ENCODE measurements around the gene SMIM45.

The SMIM45 gene

DNA sequence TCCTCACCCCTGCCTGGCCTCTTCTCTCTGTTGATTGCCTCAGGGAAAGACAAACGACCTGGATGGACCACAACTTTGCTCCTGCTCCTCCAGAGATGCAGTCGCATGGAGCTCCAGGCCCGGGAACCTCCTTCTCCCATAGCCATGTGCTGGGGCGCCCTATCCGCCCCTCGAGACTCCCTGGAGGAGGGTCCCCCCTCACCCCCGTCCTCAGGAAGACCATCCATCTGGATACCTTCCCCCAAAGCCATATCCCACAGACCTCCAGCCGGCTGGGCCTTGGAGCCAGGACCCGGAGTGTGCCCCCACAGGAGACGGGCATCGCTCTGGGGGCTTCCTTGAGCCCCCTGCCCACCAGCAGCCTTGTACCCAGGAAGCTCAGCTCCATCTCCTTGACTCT lies 19.5 kb downstream of the SMIM45 start:
- H2AK9ac ChIP-seq (replicated peaks; ENCODE audit: low read depth, low read length, poor library complexity) = no peak overlapping the region
- H2BK120ac ChIP-seq (ENCODE audit: low read depth, low read length) = no peak overlapping the region
- no peak overlapping the region for H2AFZ ChIP-seq (replicated peaks; ENCODE audit: low read length, poor library complexity)
- H2BK15ac ChIP-seq (ENCODE audit: low read depth, low read length) = no peak overlapping the region
- H3K4me2 ChIP-seq (ENCODE audit: low read depth, low read length) = no peak overlapping the region
- no peak overlapping the region for H3K4ac ChIP-seq (ENCODE audit: low read depth, low read length)
- dilution Hi-C loops (cut with HindIII; ENCODE audit: low sequenced_read_pairs, unreplicated experiment) (no loop called here), intact Hi-C loops (cut with micrococcal nuclease) (no loop called here), in situ Hi-C loops (cut with MboI; ENCODE audit: low sequenced_read_pairs) (no loop called here)
- no peak overlapping the region for H2AK5ac ChIP-seq (ENCODE audit: low read depth, low read length)
- no peak overlapping the region for H4K91ac ChIP-seq (ENCODE audit: insufficient read depth, low read depth, low read length)
- H3K27ac ChIP-seq (ENCODE audit: insufficient read depth, low read length) = no peak overlapping the region
- 68% methylated on average over 4 of the region's 11 CpGs; no CpG with 5 or more reads in 1 of the 2 experiments for WGBS, 2 experiments (ENCODE audit: extremely low coverage in 2 of 2, insufficient read length in 1 of 2)
- BruUV-seq (replicated peaks) = no TSS peak
- H3K4me1 ChIP-seq (ENCODE audit: control insufficient read depth, insufficient read depth, low read length) = no peaks in the 10 kb centered on the region; the same call in 1 of the 2 replicates
- peaks cover 39% of the 10 kb centered on the region for H3K27me3 ChIP-seq (ENCODE audit: control insufficient read depth, insufficient read depth, low read length)
- H4K20me1 ChIP-seq (ENCODE audit: insufficient read depth, low read length) = no peaks in the 10 kb centered on the region
- no peak overlapping the region for H2BK20ac ChIP-seq (ENCODE audit: low read depth, low read length)
- no peaks in the 10 kb centered on the region for H3K9me3 ChIP-seq (ENCODE audit: control insufficient read depth, insufficient read depth, low read length)
- H2BK5ac ChIP-seq (ENCODE audit: low read depth, low read length, poor library complexity, severe bottlenecking) = no peak overlapping the region
- H3K4me3 ChIP-seq (ENCODE audit: insufficient read depth, low read depth, low read length) = no peak overlapping the region
- no peak overlapping the region for H3K9ac ChIP-seq (ENCODE audit: low read depth, low read length)
- ATAC-seq (ENCODE audit: low read depth) (no peak), DNase-seq (no peak)
- H3K14ac ChIP-seq (replicated peaks; ENCODE audit: low read depth, low read length) = no peak overlapping the region
- H3K79me1 ChIP-seq (ENCODE audit: low read depth in 1 of 2, low read length in 2 of 2) = no peaks in the 10 kb centered on the region
- H3K36me3 ChIP-seq (ENCODE audit: control insufficient read depth, insufficient read depth, low read length) = no peaks in the 10 kb centered on the region
- TF ChIP-seq FOS (IDR thresholded peaks at IDR 0.05; ENCODE audit: low read depth, low read length) (no peak), BHLHE40 (IDR thresholded peaks at IDR 0.05; ENCODE audit: low read depth, low read length) (no peak), RFX5 (IDR thresholded peaks at IDR 0.05; ENCODE audit: low read depth, low read length) (no peak), POLR2A (IDR thresholded peaks at IDR 0.05; ENCODE audit: low read depth, low read length) (no peak), CEBPB (IDR thresholded peaks at IDR 0.05; ENCODE audit: low read depth, low read length) (no peak), NFE2L2 (IDR thresholded peaks at IDR 0.05; ENCODE audit: low read depth, low read length) (no peak), RCOR1 (IDR thresholded peaks at IDR 0.05; ENCODE audit: insufficient replicate concordance, low read length) (no peak), MXI1 (IDR thresholded peaks at IDR 0.05; ENCODE audit: borderline replicate concordance, low read depth, low read length) (no peak), CHD1 (IDR thresholded peaks at IDR 0.05; ENCODE audit: low read depth, low read length) (no peak), MAZ (IDR thresholded peaks at IDR 0.05; ENCODE audit: borderline replicate concordance, low read depth, low read length) (no peak), SMC3 (IDR thresholded peaks at IDR 0.05; ENCODE audit: low read depth, low read length) (no peak), RAD21 (IDR thresholded peaks at IDR 0.05; ENCODE audit: low read length) (no peak)
- TF ChIP-seq, protein P1, sequence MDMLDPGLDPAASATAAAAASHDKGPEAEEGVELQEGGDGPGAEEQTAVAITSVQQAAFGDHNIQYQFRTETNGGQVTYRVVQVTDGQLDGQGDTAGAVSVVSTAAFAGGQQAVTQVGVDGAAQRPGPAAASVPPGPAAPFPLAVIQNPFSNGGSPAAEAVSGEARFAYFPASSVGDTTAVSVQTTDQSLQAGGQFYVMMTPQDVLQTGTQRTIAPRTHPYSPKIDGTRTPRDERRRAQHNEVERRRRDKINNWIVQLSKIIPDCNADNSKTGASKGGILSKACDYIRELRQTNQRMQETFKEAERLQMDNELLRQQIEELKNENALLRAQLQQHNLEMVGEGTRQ (IDR thresholded peaks at IDR 0.05; ENCODE audit: low read depth, low read length) = no peak
- TF ChIP-seq, protein P2, sequence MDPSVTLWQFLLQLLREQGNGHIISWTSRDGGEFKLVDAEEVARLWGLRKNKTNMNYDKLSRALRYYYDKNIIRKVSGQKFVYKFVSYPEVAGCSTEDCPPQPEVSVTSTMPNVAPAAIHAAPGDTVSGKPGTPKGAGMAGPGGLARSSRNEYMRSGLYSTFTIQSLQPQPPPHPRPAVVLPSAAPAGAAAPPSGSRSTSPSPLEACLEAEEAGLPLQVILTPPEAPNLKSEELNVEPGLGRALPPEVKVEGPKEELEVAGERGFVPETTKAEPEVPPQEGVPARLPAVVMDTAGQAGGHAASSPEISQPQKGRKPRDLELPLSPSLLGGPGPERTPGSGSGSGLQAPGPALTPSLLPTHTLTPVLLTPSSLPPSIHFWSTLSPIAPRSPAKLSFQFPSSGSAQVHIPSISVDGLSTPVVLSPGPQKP (IDR thresholded peaks at IDR 0.05; ENCODE audit: borderline replicate concordance, low read depth, low read length) = no peak
- TF ChIP-seq, protein P3, sequence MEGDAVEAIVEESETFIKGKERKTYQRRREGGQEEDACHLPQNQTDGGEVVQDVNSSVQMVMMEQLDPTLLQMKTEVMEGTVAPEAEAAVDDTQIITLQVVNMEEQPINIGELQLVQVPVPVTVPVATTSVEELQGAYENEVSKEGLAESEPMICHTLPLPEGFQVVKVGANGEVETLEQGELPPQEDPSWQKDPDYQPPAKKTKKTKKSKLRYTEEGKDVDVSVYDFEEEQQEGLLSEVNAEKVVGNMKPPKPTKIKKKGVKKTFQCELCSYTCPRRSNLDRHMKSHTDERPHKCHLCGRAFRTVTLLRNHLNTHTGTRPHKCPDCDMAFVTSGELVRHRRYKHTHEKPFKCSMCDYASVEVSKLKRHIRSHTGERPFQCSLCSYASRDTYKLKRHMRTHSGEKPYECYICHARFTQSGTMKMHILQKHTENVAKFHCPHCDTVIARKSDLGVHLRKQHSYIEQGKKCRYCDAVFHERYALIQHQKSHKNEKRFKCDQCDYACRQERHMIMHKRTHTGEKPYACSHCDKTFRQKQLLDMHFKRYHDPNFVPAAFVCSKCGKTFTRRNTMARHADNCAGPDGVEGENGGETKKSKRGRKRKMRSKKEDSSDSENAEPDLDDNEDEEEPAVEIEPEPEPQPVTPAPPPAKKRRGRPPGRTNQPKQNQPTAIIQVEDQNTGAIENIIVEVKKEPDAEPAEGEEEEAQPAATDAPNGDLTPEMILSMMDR (conservative IDR thresholded peaks at IDR 0.05; ENCODE audit: low read depth, low read length) = no peak
- ChIA-PET POLR2A (ENCODE audit: unreplicated experiment) (no interaction called here), CTCF (no interaction called here)
- no peak overlapping the region for H3K18ac ChIP-seq (ENCODE audit: low read depth, low read length)
- no peak overlapping the region for H4K8ac ChIP-seq (ENCODE audit: low read depth in 2 of 2, low read length in 2 of 2)
- H4K5ac ChIP-seq (ENCODE audit: low read depth, low read length) = no peak overlapping the region
- no peak overlapping the region for H3K23ac ChIP-seq (ENCODE audit: low read depth, low read length)
- no peaks in the 10 kb centered on the region for H3K9me1 ChIP-seq (ENCODE audit: insufficient read depth, low read length)
- H3K56ac ChIP-seq (ENCODE audit: extremely low read depth, insufficient read depth, low read length) = no peak overlapping the region

Data from IMR-90 (cell line).